Hepatocyte (in vitro differentiated cells): ENCODE measurements around the gene TLL2. TPM values are rescaled to one million over a fixed set of nuclear protein-coding genes. Genes with fewer than 3 reads are reported as not detected.

ENCODE experiments used
- DNase-seq: peaks from one replicate; pipeline ENCODE4 v3.0.0-alpha.2; 2016; ENCODE audit warnings: low spot score
- H2AFZ ChIP-seq: fragments of 200-600 bp; sonication (generic); 2 replicates; pipeline ENCODE4 v1.6.0; 2016; ENCODE audit warnings: antibody characterized with exemption, mild to moderate bottlenecking
- H3K27ac ChIP-seq: fragments of 200-600 bp; sonication (generic); 2 replicates; pipeline ENCODE4 v1.5.1; 2016; ENCODE audit warnings: mild to moderate bottlenecking
- H3K27me3 ChIP-seq: fragments of 200-600 bp; sonication (generic); 2 replicates; pipeline ENCODE4 v1.6.1; 2016
- H3K36me3 ChIP-seq: fragments of 200-600 bp; sonication (generic); replicated peaks from 2 replicates; pipeline ENCODE4 v1.5.1; 2016; ENCODE audit warnings: low read depth; ENCODE audit not compliant: insufficient read depth
- H3K4me1 ChIP-seq: fragments of 200-600 bp; sonication (generic); 2 replicates; pipeline ENCODE4 v1.5.1; 2016; ENCODE audit warnings: mild to moderate bottlenecking, moderate library complexity; ENCODE audit not compliant: insufficient read depth
- H3K4me2 ChIP-seq: fragments of 200-600 bp; sonication (generic); 2 replicates; pipeline ENCODE4 v1.6.0; 2016
- H3K4me3 ChIP-seq: fragments of 200-600 bp; sonication (generic); 2 replicates; pipeline ENCODE4 v1.5.1; 2016; ENCODE audit warnings: mild to moderate bottlenecking
- H3K79me2 ChIP-seq: fragments of 200-600 bp; sonication (generic); 2 replicates; pipeline ENCODE4 v1.6.0; 2017; ENCODE audit warnings: mild to moderate bottlenecking
- H3K9me2 ChIP-seq: fragments of 200-600 bp; sonication (generic); replicated peaks from 2 replicates; pipeline ENCODE4 v1.6.0; 2017; ENCODE audit warnings: mild to moderate bottlenecking; ENCODE audit not compliant: insufficient read depth
- H3K9me3 ChIP-seq: fragments of 200-600 bp; sonication (generic); 2 replicates; pipeline ENCODE4 v1.5.1; 2016; ENCODE audit warnings: low read depth, mild to moderate bottlenecking
- H4K20me1 ChIP-seq: fragments of 200-600 bp; sonication (generic); 2 replicates; pipeline ENCODE4 v1.6.0; 2016; ENCODE audit warnings: mild to moderate bottlenecking; ENCODE audit not compliant: insufficient read depth, poor library complexity, severe bottlenecking
- CTCF ChIP-seq: fragments of 200-600 bp; sonication (generic); IDR thresholded peaks from 2 replicates; pipeline ENCODE4 v1.5.1; 2016; ENCODE audit warnings: antibody characterized with exemption, mild to moderate bottlenecking; ENCODE audit not compliant: poor library complexity
- EZH2 ChIP-seq: fragments of 200-600 bp; sonication (generic); IDR thresholded peaks from 2 replicates; pipeline ENCODE4 v1.6.1; 2016; ENCODE audit warnings: antibody characterized with exemption, mild to moderate bottlenecking, borderline replicate concordance
- EZH2phosphoT487 ChIP-seq: fragments of 200-600 bp; sonication (generic); IDR thresholded peaks from one replicate; pipeline ENCODE4 v1.6.1; 2018; ENCODE audit warnings: antibody characterized with exemption, mild to moderate bottlenecking, low read depth, moderate library complexity; ENCODE audit not compliant: unreplicated experiment, severe bottlenecking
- WGBS: methylation state at CpG from one replicate; pipeline ENCODE4 v1.1.6; 2016; ENCODE audit warnings: low lambda C conversion rate; ENCODE audit errors: missing lambda C conversion rate; 5-methylcytosine and 5-hydroxymethylcytosine counted together
- polyA plus RNA-seq: library from polyadenylated mRNA; unstranded; fragments of >200 nt; fragmentation: Nextera tagmentation; extraction: Ambion mirVana; gene quantifications from 2 replicates; pipeline ENCODE4 v1.2.1, GENCODE V29; 2016
- total RNA-seq: library from RNA; depleted of rRNA; stranded (reverse); fragments of >200 nt; gene quantifications from 2 replicates; pipeline ENCODE4 v1.2.3, GENCODE V29; 2014

The TLL2 gene
- total and polyA plus RNA-seq, 2 experiments from 2014 or later, result 0.50 to 0.76 TPM

- DNase-seq, result no peak
Observed at GRCh38 chr10:96407560-96408069, 106.1 kb downstream of the TLL2 start.

GRCh38 chr10:96406091-96406490, 107.6 kb downstream of the TLL2 start:
- no peak for DNase-seq
- no peak overlapping the region for H2AFZ ChIP-seq
- H3K36me3 ChIP-seq, result no peaks in the 10 kb centered on the region
- no peaks in the 10 kb centered on the region for H3K4me1 ChIP-seq
- H3K9me2 ChIP-seq, result no peaks in the 10 kb centered on the region
- H3K27ac ChIP-seq, result no peak overlapping the region
- H3K9me3 ChIP-seq, result no peaks in the 10 kb centered on the region
- no peaks in the 10 kb centered on the region for H4K20me1 ChIP-seq
- 82% methylated on average over 5 of the region's 5 CpGs for WGBS
- no peak overlapping the region for H3K4me2 ChIP-seq
- H3K79me2 ChIP-seq, result no peaks in the 10 kb centered on the region
- TF ChIP-seq EZH2phosphoT487 (no peak), CTCF (no peak), EZH2 (no peak)
- peaks cover 42% of the 10 kb centered on the region for H3K27me3 ChIP-seq
- H3K4me3 ChIP-seq, result no peak overlapping the region

More at GRCh38 chr10:96407560-96408069, 106.1 kb downstream of the TLL2 start:
- Histone ChIP-seq H3K4me2 (no peak overlapping the region), H3K9me2 (no peaks in the 10 kb centered on the region), H3K4me3 (no peak overlapping the region), H3K27me3 (peaks cover 41% of the 10 kb centered on the region), H3K4me1 (no peaks in the 10 kb centered on the region), H3K79me2 (no peaks in the 10 kb centered on the region), H2AFZ (no peak overlapping the region), H3K9me3 (no peaks in the 10 kb centered on the region), H3K36me3 (no peaks in the 10 kb centered on the region), H3K27ac (no peak overlapping the region), H4K20me1 (no peaks in the 10 kb centered on the region)
- TF ChIP-seq CTCF, result no peak
- no peak for TF ChIP-seq EZH2
- no peak for TF ChIP-seq EZH2phosphoT487
- whole genome bisulfite sequencing, result 89% methylated on average over 15 of the region's 15 CpGs

- Histone ChIP-seq H3K79me2 (no peaks in the 10 kb centered on the region), H2AFZ (no peak overlapping the region), H3K9me2 (no peaks in the 10 kb centered on the region), H3K4me3 (no peak overlapping the region), H3K4me1 (no peaks in the 10 kb centered on the region), H3K36me3 (no peaks in the 10 kb centered on the region), H3K27ac (no peak overlapping the region), H3K9me3 (no peaks in the 10 kb centered on the region), H4K20me1 (no peaks in the 10 kb centered on the region), H3K4me2 (no peak overlapping the region), H3K27me3 (peaks cover 46% of the 10 kb centered on the region)
- 84% methylated on average over 16 of the region's 16 CpGs for WGBS
- TF ChIP-seq EZH2 (no peak), CTCF (no peak), EZH2phosphoT487 (no peak)
- no peak for DNase-seq
Observed at GRCh38 chr10:96402417-96403305, 111.1 kb downstream of the TLL2 start.
